ENCODE data around the gene ZNF764.

ZNF764 gene

DNA sequence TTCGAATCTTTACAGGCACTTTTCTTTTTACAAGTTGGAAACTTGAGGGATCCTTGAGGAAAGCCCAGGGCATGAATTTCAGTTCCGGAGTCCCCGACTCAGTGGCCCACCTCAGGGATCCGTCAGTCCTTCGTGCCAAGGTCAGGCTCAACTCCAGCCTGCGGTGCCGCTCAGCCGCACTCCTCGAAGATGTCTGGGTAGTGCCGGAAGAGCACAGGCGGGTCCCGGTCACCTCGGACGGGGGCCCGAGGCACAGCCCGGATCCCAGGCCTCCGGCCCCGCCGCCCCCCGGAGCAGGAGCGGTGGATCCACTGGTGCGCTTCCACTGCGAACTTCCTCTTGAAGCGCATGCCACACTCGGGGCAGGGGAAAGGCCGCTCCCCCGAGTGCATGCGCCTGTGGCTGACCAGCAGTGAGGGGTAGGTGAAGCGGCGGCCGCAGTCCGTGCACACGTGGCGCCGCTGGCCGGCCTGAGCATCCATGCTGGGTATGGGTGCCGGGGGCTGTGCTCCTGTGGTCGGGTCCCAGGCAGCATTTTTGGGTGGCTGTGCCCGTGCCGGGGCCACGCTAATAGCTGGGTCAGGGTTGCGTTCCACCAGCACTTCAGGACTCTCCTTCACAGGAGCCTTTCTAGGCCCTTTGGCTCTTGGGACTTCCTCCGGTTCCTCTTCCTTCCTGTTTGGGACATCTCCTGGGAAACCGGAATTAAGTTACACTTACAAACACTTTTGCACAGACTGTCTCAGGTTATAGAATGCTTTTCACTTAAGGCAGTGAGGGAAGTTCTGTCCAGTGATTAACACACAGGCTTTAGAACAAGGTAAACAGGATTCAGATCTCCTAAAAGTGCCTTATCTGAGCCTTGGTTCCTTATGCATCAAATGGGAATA lies 11.8 kb upstream of the ZNF764 start:
- no peak for DNase-seq

DNA sequence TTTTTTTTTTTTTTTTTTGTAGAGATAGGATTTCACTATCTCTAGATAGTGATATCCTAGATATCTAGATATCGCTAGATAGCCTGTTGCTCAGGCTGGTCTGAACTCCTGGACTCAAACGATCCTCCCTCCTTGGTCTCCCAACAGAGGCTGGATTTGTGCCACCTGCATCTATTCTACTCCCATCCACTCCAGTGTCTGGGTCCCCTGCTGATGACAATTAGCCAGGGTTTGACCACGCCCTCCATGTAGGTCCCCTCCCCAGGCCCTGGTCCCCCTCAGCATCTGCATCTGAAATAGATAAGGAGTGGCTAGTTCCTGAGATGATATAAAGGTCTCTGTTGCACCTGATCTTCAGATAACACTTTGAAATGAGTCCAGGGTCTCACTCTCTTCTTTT lies 11.1 kb upstream of the ZNF764 start:
- DNase-seq = no peak

DNA sequence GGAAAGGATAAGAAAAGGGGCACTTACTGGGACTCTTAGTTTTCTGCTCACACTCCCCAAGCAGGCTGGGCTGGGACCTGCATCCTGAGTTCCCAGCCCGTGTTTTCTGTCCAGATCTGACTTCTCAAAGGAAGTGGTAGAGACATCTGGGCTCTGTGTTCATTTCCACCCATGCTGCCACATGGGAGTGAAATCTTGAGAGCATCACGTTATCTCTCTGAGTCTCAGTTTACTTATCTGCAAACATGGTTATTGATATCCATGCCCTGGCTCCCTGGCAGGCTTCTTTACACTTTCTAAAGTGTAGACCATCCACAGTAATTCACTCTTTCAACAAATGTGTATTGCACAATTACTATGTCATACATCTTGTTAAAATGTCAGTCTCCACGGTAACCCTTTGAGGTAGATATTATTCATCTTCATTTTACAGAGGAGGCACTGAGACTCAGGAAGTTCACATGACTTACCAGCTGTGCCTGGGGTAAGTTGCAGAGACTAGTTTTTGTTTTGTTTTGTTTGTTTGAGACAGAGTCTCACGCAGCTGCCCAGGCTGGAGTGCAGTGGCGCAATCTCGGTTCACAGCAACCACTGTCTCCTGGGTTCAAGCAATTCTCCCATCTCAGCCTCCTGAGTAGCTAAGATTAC lies 9.9 kb upstream of the ZNF764 start:
- no peak for DNase-seq

GRCh38 chr16:30567160-30567990 lies 9.2 kb upstream of the ZNF764 start:
- DNase-seq = no peak

GRCh38 chr16:30566531-30566930 lies 8.4 kb upstream of the ZNF764 start:
- no peak for DNase-seq

GRCh38 chr16:30565984-30566383 lies 7.8 kb upstream of the ZNF764 start:
- no peak for DNase-seq

GRCh38 chr16:30565526-30565925 lies 7.4 kb upstream of the ZNF764 start:
- DNase-seq = no peak

DNA sequence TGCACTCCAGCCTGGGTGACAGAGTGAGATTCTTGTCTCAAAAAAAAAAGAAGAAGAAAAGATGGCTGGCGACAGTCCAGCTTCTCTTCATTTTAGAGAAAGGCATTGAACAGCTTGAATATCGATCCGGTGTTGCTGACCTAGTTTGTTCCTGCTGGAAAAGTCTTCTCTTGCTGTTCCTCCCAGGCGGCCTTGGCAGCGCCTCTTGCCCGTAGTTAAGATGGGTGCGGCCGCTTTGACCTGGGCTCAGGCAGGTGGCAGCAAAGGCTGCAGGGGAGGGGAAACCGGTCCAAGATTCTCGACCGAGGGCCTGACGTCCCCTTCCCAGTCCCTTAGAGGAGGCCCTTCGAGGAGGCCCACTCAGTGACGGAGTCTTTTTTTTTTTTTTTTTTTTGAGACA lies 3.8 kb upstream of the ZNF764 start:
- DNase-seq = no peak

DNA sequence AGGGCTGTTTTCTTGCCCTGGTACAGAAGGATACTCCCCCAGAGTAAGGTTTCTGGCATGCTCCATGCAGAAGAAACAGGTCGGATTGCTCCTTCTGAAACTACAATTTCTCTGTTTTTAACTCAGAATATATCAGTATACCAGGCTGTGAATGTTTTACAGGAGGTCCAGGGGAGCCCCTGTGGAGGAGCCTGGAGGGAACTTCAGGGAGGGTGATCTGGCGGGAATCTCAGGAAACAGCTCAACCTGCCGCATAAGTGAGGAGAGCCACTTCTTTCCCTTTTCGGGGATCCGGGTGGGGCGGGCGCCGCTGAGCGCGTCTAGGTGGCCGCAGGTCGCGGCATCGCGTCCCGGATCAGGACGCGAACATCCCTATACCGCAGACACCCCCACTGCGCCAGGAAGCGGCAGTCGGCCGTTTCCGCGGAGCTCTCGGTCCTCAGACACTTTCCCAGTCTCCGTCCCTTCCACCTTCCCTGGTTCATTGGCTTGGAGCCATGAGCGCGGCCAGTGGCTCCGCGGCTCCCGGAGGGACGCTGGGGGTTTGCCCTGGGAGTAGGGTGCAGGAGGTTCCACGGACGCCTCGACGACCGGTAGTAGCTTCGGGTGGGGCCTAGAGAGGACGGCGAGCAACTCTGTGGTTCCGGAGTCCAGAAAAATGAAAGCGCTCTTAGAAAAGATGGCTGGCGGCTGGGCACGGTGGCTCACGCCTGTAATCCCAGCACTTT lies 3.1 kb upstream of the ZNF764 start:
- no peak for DNase-seq

GRCh38 chr16:30559690-30560089 lies 1.5 kb upstream of the ZNF764 start:
- DNase-seq = no peak

- DNase-seq = no peak
These were observed 709 bp upstream of the ZNF764 start for GRCh38 chr16:30558789-30559377.

DNA sequence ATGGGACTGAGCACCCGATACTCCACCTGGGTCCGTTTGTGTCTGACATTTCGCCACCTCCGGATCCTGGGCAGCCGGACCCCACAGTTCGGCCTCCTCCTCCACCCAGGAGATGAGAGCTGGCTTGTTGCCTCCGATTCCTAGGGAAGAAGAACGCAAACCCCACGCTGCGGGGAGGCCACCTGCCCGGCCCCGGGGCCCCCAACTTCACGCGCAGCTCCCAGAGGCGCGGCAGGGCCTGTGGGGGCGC lies 542 bp downstream of the ZNF764 start:
- DNase-seq = no peak

- no peak for DNase-seq
These were observed 2.1 kb downstream of the ZNF764 start for GRCh38 chr16:30556125-30556473.

- no peak for DNase-seq
These were observed 2.7 kb downstream of the ZNF764 start for GRCh38 chr16:30555315-30556124.

- DNase-seq = no peak
These were observed 3.4 kb downstream of the ZNF764 start for GRCh38 chr16:30554557-30555314.

DNA sequence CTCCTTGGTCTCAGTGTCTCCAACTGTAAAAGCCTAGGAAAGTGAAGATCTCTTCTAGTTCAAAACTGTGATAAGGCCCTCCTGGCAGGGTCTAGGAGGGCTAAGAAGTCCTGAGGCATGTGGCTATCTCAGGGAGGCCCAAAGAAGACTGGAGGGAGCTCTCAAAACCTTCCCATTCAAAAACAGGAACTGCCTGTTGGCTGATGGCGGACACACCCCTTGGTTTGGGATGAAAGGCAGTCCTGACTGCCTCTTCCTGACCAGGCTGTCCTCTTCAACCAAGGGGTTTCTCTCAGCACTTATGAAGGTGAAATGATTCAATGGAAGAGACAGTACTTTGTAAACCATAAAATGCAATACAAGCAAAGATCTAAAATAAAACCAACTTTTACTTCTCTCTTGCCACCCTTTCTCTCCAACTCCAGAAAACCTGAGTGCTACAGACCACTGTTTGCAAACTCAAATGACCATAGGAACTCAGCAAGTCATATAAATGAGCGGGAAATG lies 4.7 kb downstream of the ZNF764 start:
- no peak for DNase-seq

DNA sequence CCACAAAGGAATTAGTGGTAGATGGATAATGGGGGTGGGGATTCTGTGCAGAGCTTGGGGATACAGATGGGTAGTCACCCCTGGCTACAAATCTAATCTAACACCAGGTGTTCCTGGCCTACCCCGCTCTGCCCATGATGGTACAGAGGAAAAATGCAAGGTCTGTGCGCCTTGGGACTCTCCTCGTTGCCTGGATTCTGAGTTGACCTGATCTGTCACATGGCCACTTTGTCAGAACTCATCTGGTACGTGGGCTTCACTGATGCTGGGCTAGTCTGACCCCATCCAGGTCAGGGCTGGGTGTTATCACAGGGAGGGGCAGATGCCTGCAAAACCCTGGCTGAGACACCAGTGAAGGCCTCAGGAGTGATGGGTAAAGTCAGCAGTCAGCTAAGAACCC lies 5.2 kb downstream of the ZNF764 start:
- no peak for DNase-seq

- no peak for DNase-seq
These were observed 6.4 kb downstream of the ZNF764 start for GRCh38 chr16:30551781-30552180.

- no peak for DNase-seq
These were observed 9.5 kb downstream of the ZNF764 start for GRCh38 chr16:30548416-30549253.

DNA sequence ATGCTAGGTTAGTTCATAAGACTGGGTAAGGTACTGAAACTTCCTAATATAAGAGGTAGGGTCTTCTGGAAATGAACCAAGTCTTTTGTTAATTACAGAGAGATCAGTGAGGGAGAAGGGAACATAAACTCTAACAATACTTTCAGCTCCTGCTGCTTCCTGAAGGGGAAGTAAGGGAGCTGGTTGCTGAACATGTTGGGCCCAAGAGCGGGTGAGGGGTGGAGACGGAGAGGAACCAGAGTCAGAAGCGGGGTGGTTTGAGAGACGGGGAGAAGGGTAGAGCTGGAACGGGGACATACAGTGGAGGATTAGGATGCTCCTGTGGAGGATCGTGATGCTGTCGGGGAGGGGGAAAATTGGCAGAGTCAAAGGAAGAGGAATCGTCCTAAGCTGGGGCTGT lies 12.1 kb downstream of the ZNF764 start:
- no peak for DNase-seq

Measured in left hindlimb (tissue), 1 donor.